Measurements from ENCODE around the gene TLN1.

Gene TLN1

DNA sequence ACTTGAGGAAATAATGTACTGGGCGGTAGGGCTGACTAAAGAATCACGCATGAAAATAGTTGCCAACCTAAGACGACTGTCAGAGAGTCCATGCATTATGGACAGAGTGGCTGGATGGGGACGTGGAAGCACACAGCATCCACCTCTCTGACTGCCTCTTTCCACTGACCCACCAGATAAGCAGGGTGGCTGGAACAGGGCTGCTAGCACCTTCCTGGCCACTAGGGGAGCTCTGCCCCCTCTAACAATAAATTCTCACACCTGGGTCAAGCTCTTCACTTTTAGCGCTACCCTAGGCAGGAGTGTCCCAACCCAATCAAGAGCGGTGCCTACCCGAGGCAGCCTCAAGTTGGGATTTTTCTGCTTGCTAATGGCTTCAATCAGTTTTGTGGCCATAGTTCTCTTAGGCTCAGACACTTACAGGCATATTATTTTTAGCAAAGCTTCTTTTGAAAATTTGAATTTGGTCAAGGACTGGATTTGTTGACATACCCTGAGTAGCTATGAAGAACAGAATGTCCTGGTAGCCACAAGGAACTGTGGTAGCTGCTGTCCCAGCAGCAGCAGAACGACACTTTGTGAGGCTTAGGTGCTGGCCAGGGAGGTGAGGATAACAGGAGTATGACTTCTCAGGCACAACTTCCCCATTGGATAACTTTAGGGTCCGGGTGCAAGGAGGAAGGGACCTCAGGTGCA is 35.3 kb downstream of the TLN1 start:
- WGBS, 2 experiments: 60 to 63% methylated on average over 9 of the region's 9 CpGs
- no peak overlapping the region for H3K27ac ChIP-seq (ENCODE audit: insufficient read depth, low read depth, low read length, poor library complexity, severe bottlenecking)
- H3K36me3 ChIP-seq (ENCODE audit: control insufficient read depth, insufficient read depth, low read length): peaks cover 39% of the 10 kb centered on the region

DNA sequence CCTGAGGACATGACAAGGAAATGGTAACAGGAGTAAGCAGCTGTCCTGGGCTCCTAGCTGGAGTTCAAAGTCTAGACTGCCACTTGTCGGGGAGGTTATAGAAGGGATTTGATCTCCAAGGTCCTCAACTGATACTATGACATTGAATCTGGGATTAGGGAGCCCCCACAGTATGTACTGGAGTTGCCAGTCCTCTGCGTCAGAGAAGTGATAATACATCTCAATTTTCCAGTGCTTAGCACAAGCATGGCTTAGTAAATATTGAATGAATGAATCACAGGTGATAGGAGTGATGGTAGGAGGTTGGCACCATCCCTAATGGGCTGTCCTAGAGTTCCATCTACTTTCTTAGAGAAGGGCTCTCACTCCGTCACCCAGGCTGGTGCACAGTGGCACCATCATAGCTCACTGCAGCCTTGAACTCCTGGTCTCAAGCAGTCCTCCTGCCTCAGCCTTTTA is 36.0 kb downstream of the TLN1 start:
- Histone ChIP-seq H3K4me1 (ENCODE audit: control insufficient read depth, insufficient read depth, low read length) (no peaks in the 10 kb centered on the region), H3K36me3 (ENCODE audit: control insufficient read depth, insufficient read depth, low read length) (peaks cover 34% of the 10 kb centered on the region), H3K4me3 (ENCODE audit: insufficient read depth, low read depth, low read length) (no peak overlapping the region), H3K27ac (ENCODE audit: insufficient read depth, low read depth, low read length, poor library complexity, severe bottlenecking) (no peak overlapping the region), H3K27me3 (ENCODE audit: control insufficient read depth, insufficient read depth, low read length, poor library complexity, severe bottlenecking) (no peaks in the 10 kb centered on the region), H3K9me3 (ENCODE audit: control insufficient read depth, low read length) (no peaks in the 10 kb centered on the region)
- 96 to 97% methylated on average over 3 of the region's 3 CpGs for WGBS, 2 experiments

More for the DNA sequence above, 35.3 kb downstream of the TLN1 start:
- H3K27me3 ChIP-seq (ENCODE audit: control insufficient read depth, insufficient read depth, low read length, poor library complexity, severe bottlenecking): no peaks in the 10 kb centered on the region
- no peaks in the 10 kb centered on the region for H3K9me3 ChIP-seq (ENCODE audit: control insufficient read depth, low read length)
- no peaks in the 10 kb centered on the region for H3K4me1 ChIP-seq (ENCODE audit: control insufficient read depth, insufficient read depth, low read length)
- H3K4me3 ChIP-seq (ENCODE audit: insufficient read depth, low read depth, low read length): no peak overlapping the region

DNA sequence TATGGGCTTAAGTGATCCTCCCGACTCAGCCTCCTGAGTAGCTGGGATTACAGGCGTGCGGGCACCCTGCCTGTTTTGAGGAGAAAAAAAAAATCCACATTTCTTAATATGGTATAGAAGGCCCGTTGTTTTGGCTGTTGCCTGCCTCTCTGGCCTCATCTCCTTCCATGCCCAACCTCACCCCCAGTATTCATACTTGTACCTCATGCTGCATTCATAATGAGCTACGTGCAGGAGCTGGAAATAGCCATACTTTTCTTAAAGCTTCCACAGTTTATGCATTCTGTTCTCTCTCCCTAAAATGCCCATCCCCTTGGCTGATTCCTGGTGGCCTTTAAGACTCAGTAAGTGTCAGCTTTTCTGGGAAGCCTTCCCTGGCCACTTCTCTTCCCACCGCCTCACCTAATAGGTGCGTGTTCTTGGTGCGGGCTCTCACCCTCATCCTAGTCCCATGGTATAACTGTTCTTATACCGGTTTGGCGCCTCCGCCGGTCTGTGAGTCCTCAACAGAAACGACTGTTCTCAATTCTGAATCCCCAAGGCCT is 40.2 kb downstream of the TLN1 start:
- H3K36me3 ChIP-seq (ENCODE audit: control insufficient read depth, insufficient read depth, low read length): no peaks in the 10 kb centered on the region
- peaks cover 16% of the 10 kb centered on the region for H3K4me1 ChIP-seq (ENCODE audit: control insufficient read depth, insufficient read depth, low read length)
- no peaks in the 10 kb centered on the region for H3K27me3 ChIP-seq (ENCODE audit: control insufficient read depth, insufficient read depth, low read length, poor library complexity, severe bottlenecking)
- 72% methylated on average over 13 of the region's 13 CpGs for WGBS, 2 experiments
- H3K9me3 ChIP-seq (ENCODE audit: control insufficient read depth, low read length): no peaks in the 10 kb centered on the region
- H3K27ac ChIP-seq (ENCODE audit: insufficient read depth, low read depth, low read length, poor library complexity, severe bottlenecking): no peak overlapping the region
- no peak overlapping the region for H3K4me3 ChIP-seq (ENCODE audit: insufficient read depth, low read depth, low read length)

DNA sequence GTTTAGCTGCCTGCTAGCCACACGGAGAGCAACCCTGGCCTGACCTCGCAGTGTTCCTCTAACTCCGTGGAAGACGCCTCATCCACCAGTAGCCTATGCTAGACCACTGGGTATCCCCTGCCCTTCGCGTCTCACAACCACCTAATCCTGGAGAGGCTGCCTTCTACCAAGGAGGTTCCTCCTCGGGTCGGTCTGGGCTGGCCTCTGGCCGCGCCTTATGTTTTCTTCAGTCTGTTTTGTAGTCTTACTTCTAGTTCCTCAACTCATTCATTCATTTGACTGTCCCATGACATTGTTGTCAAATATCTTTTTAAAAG is 40.7 kb downstream of the TLN1 start:
- Histone ChIP-seq H3K27ac (ENCODE audit: insufficient read depth, low read depth, low read length, poor library complexity, severe bottlenecking) (peak overlapping the region; percentile 44), H3K4me3 (ENCODE audit: insufficient read depth, low read depth, low read length) (peak overlapping the region; percentile 60)

DNA sequence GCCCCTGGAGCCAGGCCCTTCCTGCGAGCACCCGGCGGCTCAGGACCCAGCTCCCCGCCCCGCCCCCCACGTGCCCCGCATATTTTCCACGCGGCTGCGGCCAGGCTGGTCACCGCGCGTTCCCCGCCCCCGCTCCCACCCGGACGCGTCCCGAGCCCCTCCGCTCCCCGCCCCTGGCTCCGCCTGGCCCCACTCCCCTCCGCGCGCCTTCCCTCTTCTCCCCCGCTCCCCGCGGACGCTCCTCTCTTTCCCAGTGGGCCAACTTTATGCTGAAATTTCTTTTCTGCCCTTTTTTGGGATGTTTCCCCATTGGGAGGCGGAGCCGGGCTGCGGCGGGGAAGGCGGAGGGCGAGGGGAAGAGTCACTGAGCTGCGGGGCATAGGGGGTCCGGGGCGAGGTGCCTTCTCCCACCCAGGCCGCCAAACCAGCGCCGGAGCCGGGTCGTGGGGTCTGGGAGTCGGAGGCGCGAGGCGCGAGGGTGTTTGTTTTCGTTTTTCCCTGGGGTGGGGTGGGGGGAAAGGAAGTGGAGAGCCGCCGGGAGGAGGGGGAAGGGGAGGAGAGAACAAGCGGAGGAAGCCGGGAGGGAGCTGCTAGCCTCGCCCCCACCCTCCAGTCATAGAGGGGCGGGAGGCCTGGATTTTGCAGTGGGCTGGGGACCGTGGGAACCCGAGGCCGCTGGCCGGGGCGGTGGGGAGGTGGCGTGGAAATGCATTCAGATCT is 41.2 kb downstream of the TLN1 start:
- 1% methylated on average over 61 of the region's 61 CpGs for WGBS, 2 experiments
- H3K36me3 ChIP-seq (ENCODE audit: control insufficient read depth, insufficient read depth, low read length): no peaks in the 10 kb centered on the region
- no peaks in the 10 kb centered on the region for H3K9me3 ChIP-seq (ENCODE audit: control insufficient read depth, low read length)
- no peaks in the 10 kb centered on the region for H3K27me3 ChIP-seq (ENCODE audit: control insufficient read depth, insufficient read depth, low read length, poor library complexity, severe bottlenecking)
- peak overlapping the region; percentile 60 for H3K4me3 ChIP-seq (ENCODE audit: insufficient read depth, low read depth, low read length)
- H3K4me1 ChIP-seq (ENCODE audit: control insufficient read depth, insufficient read depth, low read length): peaks cover 19% of the 10 kb centered on the region
- peak overlapping the region; percentile 63 for H3K27ac ChIP-seq (ENCODE audit: insufficient read depth, low read depth, low read length, poor library complexity, severe bottlenecking)

More for the DNA sequence above, 40.7 kb downstream of the TLN1 start:
- H3K9me3 ChIP-seq (ENCODE audit: control insufficient read depth, low read length): no peaks in the 10 kb centered on the region
- 17 to 19% methylated on average over 10 of the region's 10 CpGs for WGBS, 2 experiments
- peaks cover 19% of the 10 kb centered on the region for H3K4me1 ChIP-seq (ENCODE audit: control insufficient read depth, insufficient read depth, low read length)
- H3K36me3 ChIP-seq (ENCODE audit: control insufficient read depth, insufficient read depth, low read length): no peaks in the 10 kb centered on the region
- no peaks in the 10 kb centered on the region for H3K27me3 ChIP-seq (ENCODE audit: control insufficient read depth, insufficient read depth, low read length, poor library complexity, severe bottlenecking)

DNA sequence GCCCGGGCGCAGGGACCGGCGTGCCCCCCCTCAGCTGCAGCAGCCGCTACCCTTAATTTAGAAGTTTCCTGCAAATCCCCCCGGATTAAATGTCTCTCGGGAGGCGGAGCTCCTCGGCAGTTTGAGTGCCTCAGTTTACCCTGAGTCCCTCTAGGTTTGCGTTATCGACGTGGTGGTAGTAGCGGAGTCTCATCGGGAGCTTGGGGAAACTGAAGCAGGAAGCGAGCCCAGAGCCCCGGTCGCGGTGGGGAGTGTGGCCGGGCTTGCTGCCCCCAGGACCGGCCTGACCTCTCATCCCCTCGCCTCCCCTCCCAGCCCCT is 41.7 kb downstream of the TLN1 start:
- Histone ChIP-seq H3K4me1 (ENCODE audit: control insufficient read depth, insufficient read depth, low read length) (peaks cover 19% of the 10 kb centered on the region), H3K27ac (ENCODE audit: insufficient read depth, low read depth, low read length, poor library complexity, severe bottlenecking) (no peak overlapping the region), H3K4me3 (ENCODE audit: insufficient read depth, low read depth, low read length) (peak overlapping the region; percentile 60), H3K27me3 (ENCODE audit: control insufficient read depth, insufficient read depth, low read length, poor library complexity, severe bottlenecking) (no peaks in the 10 kb centered on the region), H3K9me3 (ENCODE audit: control insufficient read depth, low read length) (no peaks in the 10 kb centered on the region), H3K36me3 (ENCODE audit: control insufficient read depth, insufficient read depth, low read length) (no peaks in the 10 kb centered on the region)
- 0% methylated on average over 21 of the region's 21 CpGs for WGBS, 2 experiments

DNA sequence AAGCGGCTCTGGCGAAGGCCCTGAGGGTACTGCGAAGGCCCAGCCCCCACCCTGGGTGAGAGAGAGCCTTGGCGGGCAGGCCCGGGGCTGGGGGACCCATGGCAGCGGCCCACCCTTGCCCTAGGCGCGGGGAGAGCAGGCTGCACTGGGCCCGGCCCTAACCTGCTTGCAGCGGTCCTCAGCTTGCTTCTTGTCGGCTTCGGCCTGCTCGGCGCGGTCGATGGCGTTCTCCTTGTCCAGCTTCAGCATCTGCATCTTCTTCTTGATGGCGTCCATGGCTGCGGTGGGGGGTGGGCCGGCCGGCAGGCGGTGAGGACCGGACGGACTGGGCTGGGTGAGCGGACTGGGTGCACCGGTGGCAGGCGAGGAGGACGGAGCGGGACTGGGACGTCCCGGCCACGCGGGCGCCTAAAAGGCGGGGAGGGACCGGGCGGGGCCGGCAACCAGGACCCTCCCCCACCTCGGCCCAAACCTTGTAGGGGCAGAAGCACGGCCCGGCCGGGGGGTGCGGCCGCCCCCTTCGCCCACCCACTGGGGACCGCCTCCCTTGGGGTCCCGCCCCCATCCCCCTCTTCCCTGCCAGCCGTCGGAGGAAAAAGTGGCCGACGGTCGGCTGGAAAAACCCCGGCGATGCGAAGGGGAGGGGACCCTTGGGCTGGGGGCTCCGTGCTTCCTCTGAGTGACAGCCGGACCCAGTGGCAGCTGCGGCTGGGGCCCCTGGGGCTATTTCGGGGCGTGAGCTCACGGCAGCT is 42.3 kb downstream of the TLN1 start, which contains the start of gene TPM2:
TPM2 (minus strand) TSS at position 384 of the 752 bp plus-strand sequence; CDS start at position 276, 108 bp downstream.
- Histone ChIP-seq H3K4me1 (ENCODE audit: control insufficient read depth, insufficient read depth, low read length) (peaks cover 19% of the 10 kb centered on the region), H3K27ac (ENCODE audit: insufficient read depth, low read depth, low read length, poor library complexity, severe bottlenecking) (peak within 1 kb of the TSS; percentile 63), H3K9me3 (ENCODE audit: control insufficient read depth, low read length) (no peaks in the 10 kb centered on the region), H3K27me3 (ENCODE audit: control insufficient read depth, insufficient read depth, low read length, poor library complexity, severe bottlenecking) (no peaks in the 10 kb centered on the region), H3K4me3 (ENCODE audit: insufficient read depth, low read depth, low read length) (peak within 1 kb of the TSS; percentile 60), H3K36me3 (ENCODE audit: control insufficient read depth, insufficient read depth, low read length) (peaks cover 3% of the 10 kb centered on the region)
- 0 to 1% methylated on average over 61 of the region's 61 CpGs for WGBS, 2 experiments

DNA sequence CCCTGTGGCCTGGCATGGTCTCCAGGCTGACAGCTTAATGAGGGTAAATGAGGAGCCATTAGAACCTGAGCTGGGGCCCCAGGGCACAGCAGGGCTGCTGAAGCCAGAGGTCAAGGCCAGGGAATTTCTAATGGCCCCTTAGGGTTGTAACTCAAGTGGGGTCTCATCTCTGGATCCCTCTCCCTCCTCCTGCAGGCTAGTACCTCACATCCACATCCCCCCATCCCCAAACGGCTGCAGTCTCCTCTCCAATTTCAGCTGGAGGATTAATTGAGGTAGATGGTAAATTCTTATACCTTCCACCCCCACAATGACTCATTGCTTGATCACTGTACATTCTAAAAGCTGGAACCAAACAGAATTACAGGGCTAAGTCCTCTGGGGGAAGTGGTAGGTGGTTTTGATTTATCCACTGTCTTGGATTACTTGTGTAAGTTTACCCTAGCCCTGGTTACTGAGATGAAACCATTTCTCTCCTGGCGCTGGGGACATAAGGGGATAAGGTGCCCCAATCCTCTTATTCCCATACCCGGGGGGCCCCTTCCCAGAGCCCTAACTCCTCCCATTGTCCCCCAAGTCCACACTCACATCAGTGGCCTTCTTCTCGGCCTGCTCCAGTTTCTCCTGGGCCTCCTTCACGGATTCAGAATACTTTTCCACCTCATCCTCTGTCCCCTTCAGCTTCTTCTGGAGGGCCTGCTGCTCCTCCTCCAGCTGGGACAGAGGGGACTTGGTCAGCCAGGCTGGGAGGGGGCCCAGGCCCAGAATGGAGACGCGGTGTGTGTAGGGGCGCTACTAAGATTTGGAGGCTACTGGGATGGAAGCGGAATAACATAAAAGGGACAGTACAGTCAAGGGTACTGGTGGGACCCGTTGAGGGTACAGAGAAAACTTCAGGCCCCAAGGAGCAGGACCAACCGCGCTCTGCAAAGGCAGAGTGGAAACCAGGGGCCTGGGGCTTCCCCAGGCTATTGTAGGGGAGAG is 43.1 kb downstream of the TLN1 start:
- peaks cover 19% of the 10 kb centered on the region for H3K4me1 ChIP-seq (ENCODE audit: control insufficient read depth, insufficient read depth, low read length)
- peaks cover 12% of the 10 kb centered on the region for H3K36me3 ChIP-seq (ENCODE audit: control insufficient read depth, insufficient read depth, low read length)
- H3K27ac ChIP-seq (ENCODE audit: insufficient read depth, low read depth, low read length, poor library complexity, severe bottlenecking): peak overlapping the region; percentile 31
- no peaks in the 10 kb centered on the region for H3K27me3 ChIP-seq (ENCODE audit: control insufficient read depth, insufficient read depth, low read length, poor library complexity, severe bottlenecking)
- H3K9me3 ChIP-seq (ENCODE audit: control insufficient read depth, low read length): no peaks in the 10 kb centered on the region
- 12 to 20% methylated on average over 11 of the region's 12 CpGs for WGBS, 2 experiments
- H3K4me3 ChIP-seq (ENCODE audit: insufficient read depth, low read depth, low read length): peak overlapping the region; percentile 60

DNA sequence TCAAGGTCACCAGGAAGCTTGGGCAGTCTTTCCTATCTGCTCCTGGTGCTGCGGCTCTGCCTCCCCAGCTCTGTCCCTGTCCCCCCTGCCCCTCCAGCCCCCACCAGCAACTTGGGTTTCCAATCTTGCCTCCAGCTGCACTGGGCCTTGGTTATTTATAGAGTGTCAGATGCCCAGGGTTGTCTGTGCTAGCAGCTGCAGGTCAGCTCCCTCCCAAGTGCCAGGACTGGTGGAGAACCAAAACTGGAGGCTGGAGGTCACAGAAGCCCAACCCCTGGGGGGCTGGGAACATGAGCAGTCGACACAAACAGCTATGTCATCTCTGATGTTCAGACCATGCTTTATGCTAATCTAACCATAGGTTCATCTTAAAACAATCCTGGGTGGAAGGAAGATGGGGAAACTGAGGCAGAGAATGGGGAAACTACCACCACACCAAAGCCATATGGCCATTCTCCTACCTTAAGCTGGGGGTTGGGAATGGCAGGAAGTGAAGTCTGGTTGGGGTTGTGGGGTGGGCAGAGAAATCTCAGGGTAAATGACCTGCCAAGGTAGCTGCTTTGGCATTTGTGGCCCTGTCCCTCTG is 43.9 kb downstream of the TLN1 start:
- Histone ChIP-seq H3K4me1 (ENCODE audit: control insufficient read depth, insufficient read depth, low read length) (peaks cover 19% of the 10 kb centered on the region), H3K36me3 (ENCODE audit: control insufficient read depth, insufficient read depth, low read length) (peaks cover 19% of the 10 kb centered on the region), H3K27me3 (ENCODE audit: control insufficient read depth, insufficient read depth, low read length, poor library complexity, severe bottlenecking) (no peaks in the 10 kb centered on the region), H3K9me3 (ENCODE audit: control insufficient read depth, low read length) (no peaks in the 10 kb centered on the region), H3K27ac (ENCODE audit: insufficient read depth, low read depth, low read length, poor library complexity, severe bottlenecking) (no peak overlapping the region), H3K4me3 (ENCODE audit: insufficient read depth, low read depth, low read length) (peak overlapping the region; percentile 60)
- WGBS, 2 experiments: 83 to 87% methylated on average over 2 of the region's 2 CpGs

Data from ectodermal cell (in vitro differentiated cells).